GM13976 (cell line): ENCODE data around the gene CLEC3B.

Experiments used
- DNase-seq: peaks from one replicate; pipeline ENCODE4 v3.0.0; 2012; ENCODE audit warnings: low spot score
- CTCF ChIP-seq: IDR thresholded peaks from 2 replicates; pipeline ENCODE4 v1.5.1; 2012; ENCODE audit warnings: borderline replicate concordance, mild to moderate bottlenecking; ENCODE audit not compliant: insufficient read depth; ENCODE audit errors: extremely low read depth, missing control alignments, control extremely low read depth
- in situ Hi-C: fragments of 300-500 bp; cut with MboI; formaldehyde crosslinking; loops from one replicate; pipeline ENCODE4 v1.12.0; 2022; ENCODE audit warnings: low sequenced_read_pairs, mixed read lengths, inconsistent platforms; ENCODE audit not compliant: unreplicated experiment

The CLEC3B gene

GRCh38 chr3:44993471-44994205 lies 32.5 kb upstream of the CLEC3B start:
- no peak for TF ChIP-seq CTCF
- DNase-seq: no peak
- in situ Hi-C loops: no loop called here

GRCh38 chr3:44995142-44995770 lies 30.8 kb upstream of the CLEC3B start:
- in situ Hi-C loops: no loop called here
- TF ChIP-seq CTCF: no peak
- no peak for DNase-seq

- in situ Hi-C loops: no loop called here
- no peak for TF ChIP-seq CTCF
- DNase-seq: no peak
These were observed 29.5 kb upstream of the CLEC3B start for GRCh38 chr3:44996556-44996969.

GRCh38 chr3:44999782-45000181 lies 26.3 kb upstream of the CLEC3B start:
- in situ Hi-C loops: no loop called here
- no peak for TF ChIP-seq CTCF
- DNase-seq: no peak

- in situ Hi-C loops: no loop called here
- no peak for DNase-seq
- TF ChIP-seq CTCF: no peak
These were observed 25.3 kb upstream of the CLEC3B start for GRCh38 chr3:45000823-45001222.

GRCh38 chr3:45001738-45002137 lies 24.4 kb upstream of the CLEC3B start:
- no peak for DNase-seq
- in situ Hi-C loops: no loop called here

More at GRCh38 chr3:45001738-45002137, 24.4 kb upstream of the CLEC3B start:
- no peak for TF ChIP-seq CTCF
